VCaP (cell line): ENCODE results near the gene DYNLL1.
"Not testable (repeated sequence)": the region's sequence is repeated elsewhere in the genome, so short reads cannot be mapped to it uniquely, and the experiment has no call there.

Experiments
- H3K27ac ChIP-seq: fragments of 450-650 bp; 2 replicates; pipeline ENCODE4 v1.5.1; 2017
- TF ChIP-seq, protein P1 (sequence below): fragments of 450-650 bp; conservative IDR thresholded peaks from 2 replicates; pipeline ENCODE4 v1.5.1; 2017; ENCODE audit warnings: mild to moderate bottlenecking, moderate library complexity

DYNLL1 gene

DNA sequence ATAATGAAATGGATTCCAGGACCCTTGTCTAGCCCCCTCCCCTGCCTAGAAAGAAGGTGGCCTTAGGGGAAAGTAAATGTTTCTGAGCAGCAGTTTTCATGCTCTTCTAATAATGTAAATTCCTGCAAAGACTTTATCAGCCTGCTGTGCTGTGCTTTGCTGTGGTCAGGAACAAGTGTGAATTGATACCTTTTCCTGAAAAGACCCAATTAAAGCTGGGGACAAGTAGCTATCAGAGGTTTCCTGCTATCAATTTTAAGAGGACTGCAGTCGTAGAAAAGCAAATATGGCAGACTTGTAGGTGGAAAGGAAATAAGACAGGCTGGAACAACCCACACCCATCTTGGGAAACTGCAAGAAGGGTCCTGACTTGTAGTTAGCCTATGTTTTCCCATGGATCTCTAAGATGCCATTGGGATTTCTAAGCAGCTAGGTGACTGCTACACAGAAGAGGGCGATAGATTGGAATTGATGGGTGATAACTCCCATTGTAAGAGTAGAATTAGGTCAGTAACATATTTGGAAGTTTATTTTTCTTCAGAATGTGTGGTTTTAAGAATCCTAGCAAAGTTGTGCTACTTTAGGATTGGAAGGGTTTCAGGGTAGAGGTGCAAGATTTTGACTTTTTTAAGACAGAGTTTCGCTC is 3.1 kb downstream of the DYNLL1 start:
- TF ChIP-seq, protein P1, sequence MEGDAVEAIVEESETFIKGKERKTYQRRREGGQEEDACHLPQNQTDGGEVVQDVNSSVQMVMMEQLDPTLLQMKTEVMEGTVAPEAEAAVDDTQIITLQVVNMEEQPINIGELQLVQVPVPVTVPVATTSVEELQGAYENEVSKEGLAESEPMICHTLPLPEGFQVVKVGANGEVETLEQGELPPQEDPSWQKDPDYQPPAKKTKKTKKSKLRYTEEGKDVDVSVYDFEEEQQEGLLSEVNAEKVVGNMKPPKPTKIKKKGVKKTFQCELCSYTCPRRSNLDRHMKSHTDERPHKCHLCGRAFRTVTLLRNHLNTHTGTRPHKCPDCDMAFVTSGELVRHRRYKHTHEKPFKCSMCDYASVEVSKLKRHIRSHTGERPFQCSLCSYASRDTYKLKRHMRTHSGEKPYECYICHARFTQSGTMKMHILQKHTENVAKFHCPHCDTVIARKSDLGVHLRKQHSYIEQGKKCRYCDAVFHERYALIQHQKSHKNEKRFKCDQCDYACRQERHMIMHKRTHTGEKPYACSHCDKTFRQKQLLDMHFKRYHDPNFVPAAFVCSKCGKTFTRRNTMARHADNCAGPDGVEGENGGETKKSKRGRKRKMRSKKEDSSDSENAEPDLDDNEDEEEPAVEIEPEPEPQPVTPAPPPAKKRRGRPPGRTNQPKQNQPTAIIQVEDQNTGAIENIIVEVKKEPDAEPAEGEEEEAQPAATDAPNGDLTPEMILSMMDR, result no peak
- H3K27ac ChIP-seq, result no peak overlapping the region

DNA sequence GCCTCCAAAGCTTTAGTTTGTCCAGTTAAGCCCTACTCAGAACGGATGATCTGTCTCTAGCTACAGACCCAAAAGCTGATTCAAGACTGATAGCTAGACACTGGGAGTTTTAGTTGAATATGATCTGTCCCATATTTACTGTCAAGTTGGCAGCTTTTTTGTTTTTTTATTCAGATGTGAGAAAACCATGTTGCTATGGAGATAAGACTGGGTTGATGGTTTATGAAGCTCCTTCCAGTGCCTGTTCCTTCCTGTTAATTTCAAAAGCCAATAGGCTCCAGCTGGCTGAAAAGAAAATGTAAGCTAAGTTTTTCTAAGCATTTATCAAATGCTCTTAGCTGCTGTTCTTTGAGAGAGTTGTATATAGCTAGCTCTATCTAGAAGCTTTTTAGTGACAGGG is 4.7 kb downstream of the DYNLL1 start:
- TF ChIP-seq, protein P1, result no peak
- no peak overlapping the region for H3K27ac ChIP-seq

DNA sequence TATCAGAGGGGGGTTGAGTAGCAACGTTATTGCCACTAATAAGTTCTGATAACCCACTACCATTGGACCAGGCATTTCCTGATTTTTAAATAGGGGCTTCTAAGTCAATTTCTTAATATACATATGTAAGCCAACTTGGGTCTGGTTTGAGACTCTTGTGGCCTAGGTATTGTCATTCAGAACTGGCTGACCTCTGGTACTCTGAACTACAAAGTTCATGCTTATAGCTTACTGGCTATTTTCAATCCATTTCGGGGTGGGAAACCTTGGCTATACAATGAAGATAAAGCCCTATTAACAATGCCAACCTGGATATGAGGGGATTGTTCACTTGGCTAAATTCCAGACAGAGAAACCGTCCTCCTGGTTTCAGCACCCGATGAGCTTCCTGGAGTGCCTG is 8.7 kb downstream of the DYNLL1 start:
- H3K27ac ChIP-seq, result no peak overlapping the region
- TF ChIP-seq, protein P1, result no peak

GRCh38 chr12:120508537-120508936 is 12.6 kb downstream of the DYNLL1 start:
- TF ChIP-seq, protein P1, result no peak
- no peak overlapping the region for H3K27ac ChIP-seq

DNA sequence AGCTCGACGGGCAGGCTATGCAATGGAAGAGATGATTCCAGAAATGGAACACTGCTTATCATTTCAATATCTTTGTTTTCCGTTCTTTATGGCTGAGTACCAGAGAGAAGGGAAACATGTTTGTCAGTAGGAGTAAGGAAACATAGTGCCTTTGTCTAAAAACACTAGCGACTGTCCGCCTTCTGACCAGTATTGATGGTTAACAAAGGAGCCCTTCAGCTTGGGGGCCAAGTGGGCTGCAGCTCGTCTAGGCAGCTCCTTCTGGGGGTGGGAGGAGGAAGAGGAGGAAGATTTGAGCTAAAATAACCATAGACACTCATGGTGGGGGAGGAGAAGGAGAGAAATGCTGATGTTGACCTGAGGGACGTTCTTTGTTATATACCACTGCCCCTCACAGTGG is 18.1 kb downstream of the DYNLL1 start:
- TF ChIP-seq, protein P1, result no peak
- H3K27ac ChIP-seq, result no peak overlapping the region

DNA sequence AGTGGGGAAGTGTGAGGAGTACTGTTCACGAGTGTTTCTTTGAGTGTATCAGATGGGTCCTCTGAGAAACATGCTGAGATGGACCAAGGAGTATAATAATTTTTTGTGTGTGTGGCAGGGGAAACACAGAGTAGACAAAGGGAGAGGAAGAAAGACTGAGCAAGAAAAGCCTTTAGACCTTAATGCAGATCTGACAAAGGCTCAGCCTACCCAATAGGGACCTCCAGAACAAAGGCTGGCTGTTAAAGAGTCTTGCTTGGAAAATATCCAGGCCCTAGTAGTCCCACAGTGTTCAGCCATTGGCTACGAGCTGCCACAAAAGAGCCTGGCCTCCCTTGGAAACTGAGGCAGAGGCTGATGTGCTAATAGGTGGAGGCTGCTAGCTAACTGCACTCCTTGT is 19.6 kb downstream of the DYNLL1 start:
- TF ChIP-seq, protein P1, result no peak
- H3K27ac ChIP-seq, result no peak overlapping the region

- not testable (repeated sequence) for H3K27ac ChIP-seq
These were observed 23.4 kb downstream of the DYNLL1 start for GRCh38 chr12:120519324-120519723.

- TF ChIP-seq, protein P1, result no peak
- no peak overlapping the region for H3K27ac ChIP-seq
These were observed 26.7 kb downstream of the DYNLL1 start for GRCh38 chr12:120522568-120522967.
